ENCODE data around the gene PMF1. TPM values are rescaled to one million over a fixed set of nuclear protein-coding genes. Genes with fewer than 3 reads are reported as not detected.

PMF1 gene
- total RNA-seq, 6 experiments from 2014 or later = 32.7 to 41.0 (median 39.5) TPM

DNA sequence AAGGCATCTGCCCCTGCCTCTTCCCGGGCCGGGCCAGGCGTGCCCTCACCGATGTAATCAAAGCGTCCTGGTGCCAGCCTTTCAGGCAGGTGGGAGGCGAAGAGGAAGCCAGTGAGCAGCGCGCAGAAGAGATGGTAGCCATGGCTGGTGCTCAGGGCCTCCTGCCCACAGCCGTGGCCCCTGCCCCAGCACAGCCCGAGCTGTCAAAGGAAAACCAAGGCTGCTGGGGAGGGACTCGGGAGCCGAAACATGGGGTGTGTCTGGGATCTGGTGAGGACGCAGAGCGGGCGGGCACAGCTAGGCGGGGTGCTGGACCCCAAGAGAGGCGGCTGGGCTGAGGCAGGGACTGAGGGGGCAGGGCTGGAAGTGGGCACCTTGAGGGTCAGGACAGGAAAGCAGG lies 31.9 kb downstream of the PMF1 start:
- peaks cover 13% of the 10 kb centered on the region for H3K27me3 Mint-ChIP-seq (ENCODE audit: insufficient read depth)
- H3K27ac Mint-ChIP-seq = no peak overlapping the region
- H3K36me3 Mint-ChIP-seq (ENCODE audit: low read depth) = peaks cover 4% of the 10 kb centered on the region; the same call in 1 of the 2 replicates
- TF ChIP-seq, protein P1, sequence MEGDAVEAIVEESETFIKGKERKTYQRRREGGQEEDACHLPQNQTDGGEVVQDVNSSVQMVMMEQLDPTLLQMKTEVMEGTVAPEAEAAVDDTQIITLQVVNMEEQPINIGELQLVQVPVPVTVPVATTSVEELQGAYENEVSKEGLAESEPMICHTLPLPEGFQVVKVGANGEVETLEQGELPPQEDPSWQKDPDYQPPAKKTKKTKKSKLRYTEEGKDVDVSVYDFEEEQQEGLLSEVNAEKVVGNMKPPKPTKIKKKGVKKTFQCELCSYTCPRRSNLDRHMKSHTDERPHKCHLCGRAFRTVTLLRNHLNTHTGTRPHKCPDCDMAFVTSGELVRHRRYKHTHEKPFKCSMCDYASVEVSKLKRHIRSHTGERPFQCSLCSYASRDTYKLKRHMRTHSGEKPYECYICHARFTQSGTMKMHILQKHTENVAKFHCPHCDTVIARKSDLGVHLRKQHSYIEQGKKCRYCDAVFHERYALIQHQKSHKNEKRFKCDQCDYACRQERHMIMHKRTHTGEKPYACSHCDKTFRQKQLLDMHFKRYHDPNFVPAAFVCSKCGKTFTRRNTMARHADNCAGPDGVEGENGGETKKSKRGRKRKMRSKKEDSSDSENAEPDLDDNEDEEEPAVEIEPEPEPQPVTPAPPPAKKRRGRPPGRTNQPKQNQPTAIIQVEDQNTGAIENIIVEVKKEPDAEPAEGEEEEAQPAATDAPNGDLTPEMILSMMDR (IDR thresholded peaks at IDR 0.05) = no peak
- H3K4me1 Mint-ChIP-seq (ENCODE audit: low read depth) = no peaks in the 10 kb centered on the region
- no peak overlapping the region for H3K4me3 Mint-ChIP-seq
- no peaks in the 10 kb centered on the region for H3K9me3 Mint-ChIP-seq
- no peak for DNase-seq

DNA sequence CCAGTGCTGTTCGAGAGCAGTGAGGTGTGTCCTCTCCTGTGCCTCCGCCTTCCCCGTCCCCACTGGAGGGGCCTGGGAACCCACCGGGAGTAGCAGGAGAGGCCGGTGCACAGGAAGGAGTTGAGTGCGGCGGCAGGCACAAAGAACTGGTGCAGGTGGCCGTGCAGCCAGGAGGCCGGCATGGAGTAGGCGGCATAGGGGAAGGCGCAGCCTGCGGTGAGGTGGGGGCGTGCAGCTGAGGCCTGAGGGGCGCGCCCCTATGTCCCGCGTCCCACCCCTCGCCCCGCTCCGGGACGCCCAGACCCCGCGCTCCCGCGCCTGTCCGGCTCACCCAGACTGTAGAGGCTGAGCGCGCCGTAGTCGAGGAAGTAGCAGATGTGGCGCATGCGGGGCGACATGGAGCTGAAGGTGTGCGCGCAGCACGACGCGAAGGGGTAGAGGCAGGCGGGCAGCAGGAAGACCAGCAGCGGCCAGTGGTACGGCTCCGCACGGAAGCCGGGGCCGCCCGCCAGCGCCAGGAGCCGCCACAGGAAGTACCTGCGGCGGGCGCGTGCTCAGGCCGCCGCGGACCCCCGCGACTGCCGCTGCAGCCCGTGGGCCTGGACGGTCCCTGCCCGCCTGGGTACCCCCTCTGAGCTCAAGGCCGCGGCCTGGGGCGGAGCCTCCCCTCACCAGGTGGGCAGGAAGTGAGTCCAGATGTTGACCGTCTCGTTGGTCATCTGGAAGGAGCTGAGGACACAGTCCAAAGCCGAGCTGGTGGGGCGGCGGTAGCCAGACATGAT lies 32.8 kb downstream of the PMF1 start:
- Mint-ChIP-seq H3K27ac (no peak overlapping the region), H3K36me3 (ENCODE audit: low read depth) (no peaks in the 10 kb centered on the region), H3K4me1 (ENCODE audit: low read depth) (no peaks in the 10 kb centered on the region), H3K4me3 (peak overlapping the region; percentile 54), H3K9me3 (no peaks in the 10 kb centered on the region), H3K27me3 (ENCODE audit: insufficient read depth) (peaks cover 13% of the 10 kb centered on the region)
- DNase-seq = no peak
- TF ChIP-seq, protein P1 (IDR thresholded peaks at IDR 0.05) = no peak

DNA sequence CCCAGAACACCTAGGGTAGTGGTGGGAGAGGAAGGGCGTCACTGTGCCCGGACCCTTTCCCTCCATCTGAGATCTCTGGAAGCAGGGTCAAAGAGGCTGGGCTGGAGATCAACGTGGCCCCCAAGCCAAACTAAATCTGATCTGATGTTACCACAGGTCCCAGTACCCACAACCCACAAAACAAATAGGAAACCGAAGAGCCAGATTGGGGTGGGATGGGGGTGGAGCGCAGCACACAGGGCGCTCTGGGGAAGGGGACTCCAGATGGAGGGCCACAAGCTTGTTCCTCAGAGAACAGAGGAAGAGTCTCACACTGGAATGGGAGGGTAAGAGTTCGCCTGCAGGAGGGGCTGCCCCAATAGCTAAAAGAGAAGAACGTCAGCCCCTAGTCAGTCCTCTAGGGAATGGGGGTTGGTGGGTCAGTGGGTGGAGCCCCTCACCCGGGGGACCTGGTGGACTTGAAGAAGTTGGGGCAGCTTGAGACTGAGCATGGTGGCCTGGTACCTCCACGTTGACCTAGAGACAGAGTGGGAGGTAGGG lies 33.5 kb downstream of the PMF1 start:
- DNase-seq = no peak
- Mint-ChIP-seq H3K27ac (no peak overlapping the region), H3K4me3 (0 out of 2 replicates have a peak overlapping the region, but pooled peaks have one; percentile 11), H3K9me3 (no peaks in the 10 kb centered on the region), H3K27me3 (ENCODE audit: insufficient read depth) (peaks cover 10% of the 10 kb centered on the region), H3K4me1 (ENCODE audit: low read depth) (no peaks in the 10 kb centered on the region), H3K36me3 (ENCODE audit: low read depth) (no peaks in the 10 kb centered on the region)
- TF ChIP-seq, protein P1 (IDR thresholded peaks at IDR 0.05) = no peak

DNA sequence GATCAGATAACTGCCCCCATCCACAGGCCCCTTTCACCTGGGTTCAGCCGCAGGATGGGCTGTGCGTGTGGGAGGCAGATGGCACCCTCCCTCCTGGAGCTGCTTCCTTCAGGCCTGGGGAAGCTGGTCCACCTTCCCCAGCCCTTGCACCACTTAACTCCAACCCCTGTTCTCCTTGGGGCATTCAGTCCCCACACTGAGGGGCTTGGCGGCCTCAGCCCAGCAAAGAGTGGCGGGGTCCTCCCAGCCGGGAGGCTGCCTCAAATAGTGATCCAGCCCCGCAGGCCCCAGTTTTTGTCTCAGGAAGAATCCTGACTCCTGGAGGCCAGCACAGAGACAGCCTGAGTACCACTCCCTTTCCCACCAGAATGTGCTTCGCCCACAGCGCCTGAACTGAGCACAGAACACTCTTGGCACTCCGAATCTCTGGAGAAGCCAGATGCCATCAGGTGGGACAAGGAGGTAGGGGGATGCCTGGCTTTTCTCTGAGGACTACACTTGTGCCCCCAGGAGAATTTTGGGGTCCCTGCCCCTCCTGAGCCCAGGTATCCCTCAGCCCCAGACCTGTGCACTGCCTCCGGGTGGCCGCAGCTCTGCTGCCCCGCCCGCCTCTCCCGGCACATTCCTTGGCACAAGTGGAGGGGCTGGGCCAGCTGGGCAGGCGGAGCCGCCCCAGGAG lies 34.1 kb downstream of the PMF1 start:
- H3K36me3 Mint-ChIP-seq (ENCODE audit: low read depth) = no peaks in the 10 kb centered on the region
- H3K4me1 Mint-ChIP-seq (ENCODE audit: low read depth) = no peaks in the 10 kb centered on the region; the same call in 1 of the 2 replicates
- H3K9me3 Mint-ChIP-seq = no peaks in the 10 kb centered on the region
- H3K4me3 Mint-ChIP-seq = no peak overlapping the region
- H3K27ac Mint-ChIP-seq = no peak overlapping the region
- H3K27me3 Mint-ChIP-seq (ENCODE audit: insufficient read depth) = peaks cover 10% of the 10 kb centered on the region
- TF ChIP-seq, protein P1 (IDR thresholded peaks at IDR 0.05) = no peak
- DNase-seq = no peak

DNA sequence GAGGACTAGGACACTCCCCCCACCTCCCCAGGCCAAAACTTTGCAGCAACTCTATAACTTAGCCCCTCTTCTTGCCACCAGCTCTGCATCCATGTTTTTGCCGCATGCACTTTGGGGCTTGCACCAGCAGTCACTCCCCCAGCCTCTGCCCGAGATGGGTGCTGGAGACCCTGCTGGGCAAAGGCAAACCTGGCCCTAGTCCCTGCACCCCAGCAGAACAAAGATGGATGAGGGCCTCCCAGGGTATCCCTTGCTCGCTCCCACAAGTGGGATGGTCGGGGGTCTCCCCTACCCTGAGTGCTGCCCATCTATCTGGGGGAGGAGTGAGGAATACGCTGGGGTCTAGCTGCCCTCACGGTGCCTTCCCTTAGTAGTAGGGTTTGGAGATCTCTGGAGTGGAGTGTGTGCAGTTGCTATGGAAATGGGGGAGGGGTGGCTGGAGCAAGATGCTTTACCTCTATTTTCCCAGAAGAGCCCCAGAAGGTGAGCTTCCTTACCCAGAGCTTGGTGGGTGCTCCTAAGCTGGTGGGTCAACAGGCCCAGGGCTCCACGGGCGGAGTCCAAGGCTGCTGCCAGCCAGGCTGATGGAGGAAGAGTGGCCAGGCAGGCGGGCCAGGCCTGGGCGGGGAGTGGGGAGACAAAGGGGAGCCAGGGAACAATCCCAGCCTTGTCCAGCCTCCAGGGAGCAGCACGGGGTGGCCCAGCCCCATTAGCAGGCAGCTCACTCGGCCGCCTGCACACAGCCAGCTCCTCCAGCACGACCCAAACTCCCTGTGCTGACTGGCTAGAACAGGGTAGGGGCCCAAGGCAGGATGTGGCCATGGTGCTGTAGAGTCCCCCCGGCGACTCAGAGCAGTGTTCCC lies 34.9 kb downstream of the PMF1 start, which contains the start of gene PAQR6:
Gene PAQR6 (minus strand): TSS at position 597 of the 863 bp plus-strand sequence. CDS start 1,325 bp downstream, outside the sequence.
- Mint-ChIP-seq H3K36me3 (ENCODE audit: low read depth) (peaks cover 2% of the 10 kb centered on the region), H3K4me3 (no peak within 1 kb of the TSS), H3K27ac (no peak within 1 kb of the TSS), H3K9me3 (no peaks in the 10 kb centered on the region), H3K4me1 (ENCODE audit: low read depth) (no peaks in the 10 kb centered on the region; the same call in 1 of the 2 replicates), H3K27me3 (ENCODE audit: insufficient read depth) (peaks cover 10% of the 10 kb centered on the region)
- TF ChIP-seq, protein P1 (IDR thresholded peaks at IDR 0.05) = no peak
- DNase-seq = no peak

All from HFFc6 (cell line).